HepG2 (cell line): ENCODE data around the gene WDR91. TPM values are rescaled to one million over a fixed set of nuclear protein-coding genes. Genes with fewer than 3 reads are reported as not detected.

Experiments used
- ATAC-seq: fragments of 200-7000 bp; cut with Tn5 transposase; 3 replicates; pipeline ENCODE4 v1.9.1; 2020; ENCODE audit warnings: mild to moderate bottlenecking, moderate library complexity
- BruUV-seq: library from RNA; stranded (reverse); fragments of 400-500 nt; replicated peaks from 2 replicates; lab custom pipeline; 2021; lab: Mats Ljungman, UMichigan
- CTCF ChIA-PET: fragments of 300-600 bp; formaldehyde crosslinking; extraction: SDS; loops from one replicate; lab custom pipeline; 2021; ENCODE audit warnings: low total read pairs, inconsistent platforms, low intra/inter-chr PET ratio; lab: Yijun Ruan, JAX
- POLR2A ChIA-PET: fragments of 350-600 bp; sonication (Branson Sonifier 250); formaldehyde crosslinking; loops from one replicate; lab custom pipeline; 2020; ENCODE audit warnings: antibody characterized with exemption, inconsistent platforms; lab: Yijun Ruan, JAX
- DNase-seq: peaks from one replicate; pipeline ENCODE4 v3.0.0-alpha.2; 2015; ENCODE audit warnings: low spot score
- FAIRE-seq: peaks from 3 replicates; lab custom pipeline; 2011; peaks lifted over from hg19 to GRCh38; lab: Jason Lieb, UNC
- H2AFZ ChIP-seq: one replicate; pipeline ENCODE4 v1.6.1; 2011; ENCODE audit warnings: low read length, inconsistent platforms
- H3K27ac ChIP-seq: fragments of 300-600 bp; 3 replicates; pipeline ENCODE4 v1.8.0; 2011; ENCODE audit warnings: mixed run types, mild to moderate bottlenecking, mixed read lengths, low read length, inconsistent platforms; ENCODE audit not compliant: insufficient read depth; ENCODE audit errors: extremely low read length
- H3K27me3 ChIP-seq, 2 experiments: fragments of 200-600 bp in 1 of 2; 2 replicates in 1 of 2; 3 replicates in 1 of 2; pipeline versions ENCODE4 v1.6.0 to v1.8.0; 2011; ENCODE audit warnings: low read length in 2 of 2, mild to moderate bottlenecking in 2 of 2, moderate library complexity in 2 of 2, inconsistent platforms in 1 of 2; ENCODE audit not compliant: insufficient read depth in 2 of 2, control insufficient read depth in 1 of 2
- H3K36me3 ChIP-seq, 2 experiments: fragments of 200-600 bp in 1 of 2; replicated peaks in 1 of 2; 2 replicates in 1 of 2; 3 replicates in 1 of 2; pipeline versions ENCODE4 v1.5.1 to v1.8.0; 2011; ENCODE audit warnings: low read length in 2 of 2, inconsistent platforms in 1 of 2; ENCODE audit not compliant: insufficient read depth in 2 of 2, control insufficient read depth in 1 of 2
- H3K4me1 ChIP-seq: 2 replicates; pipeline ENCODE4 v1.5.1; 2012; ENCODE audit warnings: low read length, inconsistent platforms; ENCODE audit not compliant: insufficient read depth
- H3K4me2 ChIP-seq: 2 replicates; pipeline ENCODE4 v1.6.0; 2011; ENCODE audit warnings: low read depth, low read length, inconsistent platforms
- H3K4me3 ChIP-seq, 3 experiments: fragments of 200-600 bp in 1 of 3; sonication (generic), shearing (Covaris generic) in 1 of 3; replicated peaks in 1 of 3; 2 replicates each; pipeline ENCODE4 v1.5.1; 2011 to 2016; ENCODE audit warnings: low read length in 3 of 3, inconsistent platforms in 2 of 3, low read depth in 2 of 3, mild to moderate bottlenecking in 2 of 3, control low read depth in 1 of 3, mixed read lengths in 1 of 3; ENCODE audit not compliant: insufficient read depth in 1 of 3
- H3K79me2 ChIP-seq: one replicate; pipeline ENCODE4 v1.6.1; 2011; ENCODE audit warnings: low read length, inconsistent platforms; ENCODE audit not compliant: insufficient read depth
- H3K9ac ChIP-seq: 2 replicates; pipeline ENCODE4 v1.6.0; 2011; ENCODE audit warnings: mild to moderate bottlenecking, low read depth, low read length, inconsistent platforms; ENCODE audit not compliant: insufficient read depth
- H3K9me3 ChIP-seq: 2 replicates; pipeline ENCODE4 v1.5.1; 2012; ENCODE audit warnings: mild to moderate bottlenecking, low read length
- H4K20me1 ChIP-seq: 2 replicates; pipeline ENCODE4 v1.6.0; 2011; ENCODE audit warnings: inconsistent platforms, mild to moderate bottlenecking, low read length, moderate library complexity; ENCODE audit not compliant: insufficient read depth
- ARNTL ChIP-seq: sonication (generic); formaldehyde crosslinking; IDR thresholded peaks from 2 replicates; pipeline ENCODE4 v1.4.0; 2020; ENCODE audit warnings: mild to moderate bottlenecking, missing genetic modification reagents
- EZH2 ChIP-seq: conservative IDR thresholded peaks from 2 replicates; pipeline ENCODE4 v1.6.1; 2012; ENCODE audit warnings: mild to moderate bottlenecking, low read depth, low read length, moderate library complexity
- MAX ChIP-seq: IDR thresholded peaks from 2 replicates; pipeline ENCODE4 v1.6.1; 2012; ENCODE audit warnings: inconsistent platforms
- NFAT5 ChIP-seq: sonication (generic); formaldehyde crosslinking; IDR thresholded peaks from 2 replicates; pipeline ENCODE4 v1.4.0; 2020; ENCODE audit warnings: missing genetic modification reagents
- TFDP1 ChIP-seq: IDR thresholded peaks from 2 replicates; pipeline ENCODE4 v1.6.1; 2016; ENCODE audit warnings: missing compliant biosample characterization, missing genetic modification reagents, borderline replicate concordance
- THRA ChIP-seq: sonication (generic); formaldehyde crosslinking; IDR thresholded peaks from 2 replicates; pipeline ENCODE4 v1.4.0; 2020; ENCODE audit warnings: missing genetic modification reagents, borderline replicate concordance
- ZC3H4 ChIP-seq: sonication (generic); formaldehyde crosslinking; IDR thresholded peaks from 2 replicates; pipeline ENCODE4 v1.4.0; 2020; ENCODE audit warnings: missing genetic modification reagents, borderline replicate concordance
- ZFP36L2 ChIP-seq: sonication (generic); formaldehyde crosslinking; IDR thresholded peaks from 2 replicates; pipeline ENCODE4 v1.4.0; 2020; ENCODE audit warnings: missing genetic modification reagents
- ZMYM2 ChIP-seq: sonication (generic); formaldehyde crosslinking; IDR thresholded peaks from 2 replicates; pipeline ENCODE4 v1.8.0; 2022; ENCODE audit warnings: mild to moderate bottlenecking, missing genetic modification reagents
- ZNF619 ChIP-seq: sonication (generic); formaldehyde crosslinking; IDR thresholded peaks from 2 replicates; pipeline ENCODE4 v1.4.0; 2020; ENCODE audit warnings: mild to moderate bottlenecking, missing genetic modification reagents
- ZNF792 ChIP-seq: IDR thresholded peaks from 2 replicates; pipeline ENCODE4 v1.6.1; 2016
- WGBS: methylation state at CpG from one replicate; pipeline ENCODE4 v1.1.6; 2017; ENCODE audit warnings: low lambda C conversion rate; 5-methylcytosine and 5-hydroxymethylcytosine counted together
- in situ Hi-C: cut with HindIII; loops from 2 replicates; pipeline ENCODE4 v1.10.0; 2017; ENCODE audit warnings: low pct_unique_long_range_greater_than_20kb; ENCODE audit not compliant: extremely low pct_ligation_motif_present
- intact Hi-C: fragments of 100-400 bp; cut with micrococcal nuclease; formaldehyde crosslinking; loops from one replicate; pipeline ENCODE4 v1.10.0; 2022; ENCODE audit not compliant: unreplicated experiment
- polyA plus RNA-seq, 8 experiments: library from polyadenylated mRNA; depleted of rRNA in 3 of 8; stranded (reverse) in 7 of 8; unstranded in 1 of 8; fragments of >200 nt; fragmentation: Illumina TruSeq in 4 of 8; extraction: Trizol in 4 of 8; gene quantifications; 2 replicates each; pipeline versions ENCODE4 v1.2.1 to v1.2.3, GENCODE V29; 2011 to 2016; ENCODE audit warnings: low read depth in 4 of 8, missing spikeins in 1 of 8, mixed read lengths in 1 of 8; ENCODE audit not compliant: insufficient read depth in 1 of 8
- total RNA-seq, 5 experiments: library from RNA; depleted of rRNA; stranded (reverse); fragments of >200 nt; fragmentation: Illumina TruSeq; extraction: Trizol; gene quantifications; 2 replicates each; pipeline ENCODE4 v1.2.3, GENCODE V29; 2016; ENCODE audit warnings: low read depth in 1 of 5

Gene WDR91
- total and polyA plus RNA-seq, 2 of the 13 experiments (the other 11 are each of a cell fraction or from before 2014, with no cell fraction given), result 11.6 to 12.1 TPM

GRCh38 chr7:135204876-135205275, 6.5 kb downstream of the WDR91 start:
- CTCF ChIA-PET, result no interaction called here
- in situ Hi-C loops (no loop called here), intact Hi-C loops (no loop called here)
- ATAC-seq, result no peak
- no peaks in the 10 kb centered on the region for H3K79me2 ChIP-seq
- H3K9me3 ChIP-seq, result no peaks in the 10 kb centered on the region
- WGBS, result 93% methylated on average over 5 of the region's 5 CpGs
- no TSS peak for BruUV-seq
- no peak overlapping the region for H2AFZ ChIP-seq
- H3K4me2 ChIP-seq, result no peak overlapping the region
- no peak overlapping the region for H3K9ac ChIP-seq
- no peak for TF ChIP-seq EZH2
- no peak for TF ChIP-seq NFAT5 (CRISPR knock-in tag)
- TF ChIP-seq ZNF619 (CRISPR knock-in tag), result no peak
- no peak for TF ChIP-seq TFDP1 (CRISPR knock-in tag)
- no peak for TF ChIP-seq THRA (CRISPR knock-in tag)
- TF ChIP-seq ZNF792 (CRISPR knock-in tag), result no peak
- no peak for TF ChIP-seq ZC3H4 (CRISPR knock-in tag)
- no peak for TF ChIP-seq ARNTL (CRISPR knock-in tag)
- TF ChIP-seq ZFP36L2, result no peak
- TF ChIP-seq MAX, result no peak
- no peak for TF ChIP-seq ZMYM2
- no peak overlapping the region for H3K4me3 ChIP-seq
- H3K4me1 ChIP-seq, result peaks cover 32% of the 10 kb centered on the region
- POLR2A ChIA-PET, result no interaction called here
- FAIRE-seq, result no peak
- peaks cover 8 to 25% of the 10 kb centered on the region in 2 experiments for H3K36me3 ChIP-seq
- no peak for DNase-seq
- H3K27ac ChIP-seq, result no peak overlapping the region
- H4K20me1 ChIP-seq, result no peaks in the 10 kb centered on the region
- H3K27me3 ChIP-seq, result no peaks in the 10 kb centered on the region
